Measurements from ENCODE around the gene AGPAT4.

Gene AGPAT4

DNA sequence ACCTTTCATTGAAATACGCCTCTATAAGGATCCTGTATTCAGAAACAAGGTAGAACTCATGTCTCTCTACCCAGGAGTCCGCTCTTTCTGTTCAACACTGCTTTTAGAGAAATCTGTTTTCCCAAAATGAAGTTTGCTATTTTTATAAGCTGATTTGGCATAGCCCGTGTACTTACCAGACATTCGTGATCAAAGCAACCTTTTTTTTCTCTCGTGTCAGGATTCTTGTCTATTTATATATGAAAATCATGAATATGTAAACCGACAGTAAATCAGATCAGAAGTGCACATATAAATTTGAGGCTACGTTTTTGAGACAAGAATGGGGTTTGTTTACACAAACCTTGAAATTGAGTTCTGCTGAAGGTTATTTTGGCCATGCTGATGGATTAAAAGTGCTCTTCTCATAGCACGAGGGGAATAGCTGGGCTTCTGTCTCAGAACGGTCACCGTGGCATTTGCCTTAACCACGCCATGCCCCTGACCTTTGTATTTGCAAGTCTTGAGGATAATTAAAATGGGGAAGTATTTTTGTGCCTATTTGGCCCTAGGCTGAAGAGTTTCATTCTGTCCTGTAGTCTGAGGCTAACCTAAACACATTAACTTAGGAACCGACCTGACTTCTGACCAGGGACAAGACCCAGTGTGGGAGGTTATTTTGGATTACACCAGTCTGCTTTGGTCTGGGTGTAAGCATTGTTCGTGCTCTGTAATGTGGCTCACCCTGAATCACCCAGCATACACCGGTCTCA lies 163.7 kb downstream of the AGPAT4 start:
- DNase-seq (ENCODE audit: low read depth in 2 of 2) = no peak

DNA sequence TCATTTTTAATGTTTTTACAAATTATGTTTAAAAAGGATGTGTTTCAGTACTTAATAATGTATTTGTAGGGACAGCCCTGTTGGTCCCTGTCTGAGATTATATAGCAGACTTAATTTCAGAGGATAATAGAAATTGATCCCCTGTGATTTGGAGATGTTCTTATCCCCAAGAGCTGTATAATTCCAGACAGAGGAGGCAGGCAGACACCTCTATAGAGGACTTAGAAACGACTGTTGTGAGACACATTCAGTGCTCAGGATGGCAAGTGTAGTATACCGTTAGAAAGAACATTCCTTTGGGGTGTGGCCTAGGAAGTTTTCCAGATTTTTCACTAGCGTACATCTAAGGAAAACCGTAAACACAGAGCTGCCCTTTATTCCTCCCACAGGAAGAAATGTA lies 164.5 kb downstream of the AGPAT4 start:
- no peak for DNase-seq (ENCODE audit: low read depth in 2 of 2)

DNA sequence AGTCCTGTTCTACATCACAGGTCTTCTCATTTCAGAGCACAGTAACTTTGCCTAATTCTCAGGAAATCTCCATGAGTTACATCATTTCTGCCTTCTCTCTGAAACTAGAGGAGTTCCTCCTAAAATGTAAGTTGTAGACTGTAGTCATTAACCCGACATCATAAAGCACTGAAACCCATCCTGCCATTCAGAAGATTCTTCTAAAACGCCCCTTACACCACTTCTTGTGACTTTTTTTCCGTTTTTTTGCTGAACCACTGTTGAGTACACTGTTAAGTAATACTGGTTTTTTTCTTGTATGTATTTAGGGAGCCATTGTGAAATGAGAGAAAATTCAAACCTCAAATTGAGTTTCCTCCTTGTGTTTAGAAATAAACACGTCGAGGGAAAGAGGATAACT lies 164.9 kb downstream of the AGPAT4 start:
- DNase-seq (ENCODE audit: low read depth in 2 of 2) = no peak

DNA sequence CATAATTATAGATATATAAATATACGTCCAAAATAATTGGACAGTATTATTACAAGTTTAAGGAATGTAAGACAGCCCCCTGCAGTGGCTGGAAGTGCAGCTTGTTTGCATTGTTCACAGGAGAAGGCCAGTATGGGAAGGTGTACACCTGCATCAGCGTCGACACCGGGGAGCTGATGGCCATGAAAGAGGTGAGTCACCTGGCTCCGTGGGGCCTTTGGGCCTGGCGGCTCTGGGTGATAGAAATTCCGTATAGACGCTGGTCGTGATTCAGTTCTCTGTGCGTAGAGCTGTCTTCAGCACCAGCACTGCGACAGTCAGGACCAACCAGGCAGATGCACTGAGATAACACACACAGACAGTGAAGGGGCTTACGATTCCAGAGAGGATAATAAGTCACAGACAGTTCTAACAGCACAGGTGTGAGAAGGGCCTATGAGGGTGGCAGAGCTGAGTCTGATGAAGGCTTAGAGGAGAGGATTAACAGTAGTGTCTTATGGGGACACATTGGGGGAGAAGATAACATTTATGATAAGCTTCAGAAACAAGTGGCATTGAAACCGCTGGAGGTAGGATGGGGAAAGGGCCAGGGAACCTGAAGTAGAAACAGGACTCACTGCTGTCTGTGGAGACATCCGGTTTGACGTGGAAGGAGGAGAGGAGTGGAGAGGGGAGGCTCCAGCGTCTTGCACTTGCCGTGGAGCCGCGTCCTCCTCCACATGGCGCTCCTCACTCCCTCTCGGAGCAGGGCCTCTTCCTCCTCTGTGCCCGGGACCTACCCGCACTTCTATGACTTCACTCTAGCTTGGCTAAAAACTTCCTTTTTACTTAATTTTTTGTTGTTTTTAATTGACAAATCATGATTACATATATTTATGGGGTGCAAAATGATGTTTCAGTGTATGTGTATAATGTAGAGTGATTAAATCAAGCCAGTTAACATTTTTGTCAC lies 165.8 kb downstream of the AGPAT4 start:
- no peak for DNase-seq (ENCODE audit: low read depth in 2 of 2)

DNA sequence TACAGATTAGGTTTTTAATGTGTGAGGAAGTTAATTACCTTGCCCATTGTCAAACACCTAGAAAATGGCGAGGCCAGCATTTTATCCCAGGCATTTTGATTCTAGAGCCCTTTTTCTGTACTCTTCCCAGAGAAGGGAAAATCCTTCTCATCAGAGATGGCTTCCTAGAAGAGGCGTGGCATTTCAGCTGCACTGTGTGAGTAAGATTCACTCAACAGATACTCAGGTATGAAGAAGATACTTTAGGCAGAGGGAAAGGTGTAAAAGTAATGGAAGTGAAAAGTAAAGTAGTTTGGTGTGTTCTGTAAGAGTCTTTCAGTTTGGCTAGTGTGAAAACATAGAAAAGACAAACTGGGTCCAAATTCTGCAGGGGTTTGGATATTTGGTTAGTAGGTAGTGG lies 168.5 kb downstream of the AGPAT4 start:
- no peak for DNase-seq (ENCODE audit: low read depth in 2 of 2)

DNA sequence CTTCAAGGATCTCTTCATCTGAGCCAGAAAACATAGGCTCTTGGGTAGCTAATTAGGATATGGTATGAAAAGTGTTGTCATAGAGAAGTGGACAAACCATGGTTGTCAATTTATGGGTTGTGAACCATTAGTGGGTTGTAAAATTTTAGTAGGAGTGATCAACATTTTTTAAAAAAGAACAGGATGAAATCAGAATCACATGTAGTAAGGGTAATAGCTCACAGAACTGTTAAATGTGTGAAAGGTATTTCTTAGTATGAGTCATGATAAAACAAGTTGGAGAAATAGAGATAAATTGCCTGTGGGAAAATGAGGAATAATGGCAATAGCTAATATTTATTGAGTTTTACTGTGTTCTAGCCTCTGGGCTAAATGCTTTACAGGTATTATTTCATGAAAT lies 168.9 kb downstream of the AGPAT4 start:
- no peak for DNase-seq (ENCODE audit: low read depth in 2 of 2)

DNA sequence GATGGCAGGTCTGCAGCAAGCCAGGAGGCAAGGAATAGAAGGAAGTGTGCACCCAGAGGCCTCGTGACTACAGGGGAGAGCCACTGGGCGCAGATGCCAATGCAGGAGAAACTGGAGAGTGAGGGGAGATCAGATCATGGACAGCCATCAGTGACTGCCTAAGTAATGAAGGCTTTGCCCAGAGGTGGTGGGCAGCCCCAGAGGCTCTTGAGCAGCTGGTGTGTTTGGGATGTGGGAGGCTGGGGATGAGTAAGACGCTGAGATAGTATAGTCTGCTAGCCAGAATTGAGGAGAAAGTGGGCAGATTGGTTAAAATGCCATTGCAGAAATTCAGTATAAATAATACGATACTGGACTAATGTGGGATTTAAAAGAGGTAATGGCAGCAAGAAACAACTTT lies 170.4 kb downstream of the AGPAT4 start:
- no peak for DNase-seq (ENCODE audit: low read depth in 2 of 2)

DNA sequence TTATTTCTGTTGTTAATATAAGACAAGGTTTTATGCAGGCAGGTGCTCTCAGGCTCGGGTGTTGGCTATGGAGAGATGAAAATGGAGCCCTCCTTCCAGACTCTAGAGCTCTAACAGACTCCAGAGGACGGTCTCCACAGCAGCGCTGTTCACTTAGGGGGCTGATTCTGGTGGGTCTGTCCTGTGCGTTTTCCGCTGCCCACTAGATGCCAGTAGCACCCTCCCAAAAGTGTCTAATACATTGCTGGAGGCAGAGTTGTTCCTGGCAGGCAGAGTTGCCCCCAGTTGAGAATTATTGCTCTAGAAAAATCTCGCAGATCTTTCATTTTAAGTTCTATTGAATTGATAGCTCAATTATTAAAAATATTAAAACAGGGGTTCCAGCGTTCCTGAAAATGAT lies 172.3 kb downstream of the AGPAT4 start:
- no peak for DNase-seq (ENCODE audit: low read depth in 2 of 2)

DNA sequence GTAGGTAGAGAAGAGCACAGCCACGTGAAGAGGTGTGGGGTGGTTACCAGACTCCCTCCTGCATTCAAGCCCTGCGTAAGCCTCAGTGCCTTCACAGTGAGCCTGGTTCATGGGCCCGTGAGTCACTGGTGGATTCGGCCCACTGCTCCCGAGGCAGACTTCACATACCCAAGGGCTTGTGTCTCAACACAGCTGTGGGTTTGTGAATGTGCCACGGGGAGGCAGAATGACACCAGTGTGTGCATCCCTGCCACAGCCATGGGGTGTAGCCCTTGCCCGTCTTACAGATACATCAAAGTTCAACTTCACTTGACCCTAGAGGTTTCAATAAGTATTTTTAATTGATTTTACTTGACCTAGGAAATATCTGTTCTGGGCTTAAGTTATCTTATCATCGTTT lies 173.8 kb downstream of the AGPAT4 start:
- DNase-seq (ENCODE audit: low read depth in 2 of 2) = no peak

DNA sequence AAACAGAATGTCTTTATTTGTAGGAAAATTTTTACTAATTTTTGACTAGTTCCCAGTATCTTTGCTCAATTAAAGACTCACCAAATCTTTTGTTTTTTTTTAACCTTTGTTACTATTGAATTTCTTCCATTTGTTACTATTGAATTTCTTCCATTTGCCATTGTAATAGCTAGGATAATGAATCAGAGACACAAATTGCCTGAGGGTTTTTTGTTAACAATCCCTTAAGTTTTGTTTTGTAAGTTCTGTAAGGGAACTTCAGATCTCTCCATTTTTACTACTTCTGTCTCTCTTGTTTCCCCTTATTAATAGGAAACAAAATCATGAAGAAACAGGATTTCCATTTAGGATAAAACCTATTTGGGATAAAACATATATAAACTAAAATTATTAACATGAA lies 177.9 kb downstream of the AGPAT4 start:
- no peak for DNase-seq (ENCODE audit: low read depth in 2 of 2)

DNA sequence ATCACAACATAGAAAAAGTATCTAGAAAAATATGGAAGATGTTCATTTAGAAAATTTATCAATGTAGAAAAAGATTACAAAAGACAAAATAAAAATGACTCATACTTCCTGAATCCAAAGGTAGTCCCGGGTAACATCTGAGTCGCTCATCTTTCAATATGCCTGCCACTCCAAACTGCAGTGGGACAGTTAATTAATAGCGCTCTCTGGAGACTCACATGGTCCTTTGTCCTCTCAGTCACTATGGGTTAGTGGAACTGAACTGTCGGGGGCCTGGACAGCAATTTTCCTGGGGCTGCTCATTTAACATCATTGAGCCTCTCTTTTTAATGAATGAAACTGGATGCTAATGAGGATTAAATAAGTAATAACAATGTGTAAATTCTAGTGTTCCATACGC lies 178.9 kb downstream of the AGPAT4 start:
- no peak for DNase-seq (ENCODE audit: low read depth in 2 of 2)

DNA sequence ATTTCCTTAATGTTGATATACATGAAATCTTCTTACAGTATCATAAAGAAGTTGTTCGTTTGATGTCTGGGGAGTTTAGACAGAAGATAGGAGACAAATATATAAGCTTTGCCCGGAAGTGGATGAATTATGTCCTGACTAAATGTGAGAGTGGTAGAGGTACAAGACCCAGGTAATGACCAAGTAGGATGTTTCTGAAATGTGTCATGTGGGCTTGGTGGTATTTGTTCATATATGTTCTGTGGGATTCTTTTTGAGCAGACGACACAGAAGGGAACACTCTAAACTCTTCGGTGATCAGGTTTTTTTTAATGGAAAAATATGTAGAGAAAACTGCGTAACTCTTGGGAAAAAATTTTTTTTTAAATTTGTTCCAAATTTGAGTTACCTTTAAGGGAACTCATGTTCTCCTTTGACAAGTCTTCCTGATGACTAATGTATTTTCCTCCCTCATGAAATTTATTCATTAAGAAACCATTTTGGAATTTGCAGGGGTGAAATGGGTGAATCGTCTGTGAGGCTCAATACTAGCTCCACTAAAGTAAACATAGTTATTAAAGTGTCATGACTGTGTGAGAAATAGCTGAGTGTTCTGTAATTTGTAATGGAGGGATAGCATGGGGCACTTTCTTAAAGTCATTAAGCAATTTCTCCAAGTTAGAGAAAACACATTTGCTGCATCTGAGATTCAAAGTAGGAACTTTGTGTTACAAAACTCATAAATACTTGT lies 181.7 kb downstream of the AGPAT4 start:
- DNase-seq (ENCODE audit: low read depth in 2 of 2) = no peak

DNA sequence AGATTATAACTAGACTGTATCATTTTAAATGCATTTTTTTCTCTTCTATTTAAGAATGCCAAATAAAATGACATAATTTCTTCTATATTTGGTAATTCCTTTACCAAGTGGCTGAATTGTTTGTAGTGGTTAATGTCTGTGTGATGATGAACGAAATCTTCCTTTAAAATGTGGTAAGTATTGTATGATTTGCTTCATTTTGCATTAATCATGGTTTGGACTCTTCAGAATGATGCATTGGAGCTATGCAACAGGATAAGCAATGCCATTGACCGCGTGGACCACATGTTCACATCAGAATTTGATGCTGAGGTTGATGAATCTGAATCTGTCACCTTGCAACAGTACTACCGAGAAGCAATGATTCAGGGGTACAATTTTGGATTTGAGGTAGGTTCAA lies 182.7 kb downstream of the AGPAT4 start:
- no peak for DNase-seq (ENCODE audit: low read depth in 2 of 2)

DNA sequence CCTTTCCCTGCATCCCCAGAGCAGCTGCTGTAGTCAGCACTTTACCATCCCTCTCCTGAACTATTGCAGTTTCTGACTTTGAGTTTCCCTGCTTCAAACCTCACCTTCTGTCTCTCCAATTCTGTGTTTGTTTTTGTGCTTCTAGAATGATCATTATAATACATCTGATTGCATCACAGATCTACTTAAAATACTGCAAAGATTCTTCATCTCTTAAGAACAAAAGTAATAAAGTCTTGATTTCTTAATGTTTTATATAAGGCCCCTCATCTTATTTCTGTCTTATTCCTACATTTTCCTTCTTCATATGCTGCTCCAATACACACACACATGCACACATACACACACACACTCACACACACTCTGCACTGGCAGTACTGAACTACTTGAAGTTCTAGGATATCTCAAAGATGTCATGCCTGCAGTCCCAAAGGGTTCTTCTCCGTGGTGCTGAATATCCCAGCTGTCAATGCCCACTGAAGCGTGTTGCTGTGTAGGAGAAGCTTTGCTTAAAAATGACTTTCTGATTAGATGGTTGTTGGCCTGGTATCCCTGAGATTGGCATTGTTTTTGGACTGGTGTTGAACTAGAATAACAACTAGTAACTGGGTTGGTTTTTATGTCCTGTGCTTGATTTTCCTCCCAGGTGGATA lies 185.1 kb downstream of the AGPAT4 start:
- no peak for DNase-seq (ENCODE audit: low read depth in 2 of 2)

DNA sequence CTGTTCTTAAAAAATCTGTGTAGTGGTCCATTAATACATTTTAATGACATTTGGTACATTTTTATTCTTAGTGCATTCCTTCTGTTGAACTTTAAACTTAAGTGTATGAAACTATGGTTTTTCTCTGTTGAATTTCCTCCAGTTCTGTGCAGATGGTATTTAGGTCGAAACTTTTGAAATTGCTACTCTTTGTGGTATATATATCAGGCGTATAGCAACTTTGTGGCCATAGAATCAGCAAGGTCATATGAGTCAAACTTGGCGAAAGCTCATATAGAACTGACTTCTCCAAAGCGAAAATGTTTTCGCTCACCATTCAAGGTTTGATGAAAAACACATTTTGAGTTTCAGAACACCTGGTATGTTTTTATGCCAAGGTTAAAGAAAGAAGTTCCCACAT lies 188.6 kb downstream of the AGPAT4 start:
- no peak for DNase-seq (ENCODE audit: low read depth in 2 of 2)

DNA sequence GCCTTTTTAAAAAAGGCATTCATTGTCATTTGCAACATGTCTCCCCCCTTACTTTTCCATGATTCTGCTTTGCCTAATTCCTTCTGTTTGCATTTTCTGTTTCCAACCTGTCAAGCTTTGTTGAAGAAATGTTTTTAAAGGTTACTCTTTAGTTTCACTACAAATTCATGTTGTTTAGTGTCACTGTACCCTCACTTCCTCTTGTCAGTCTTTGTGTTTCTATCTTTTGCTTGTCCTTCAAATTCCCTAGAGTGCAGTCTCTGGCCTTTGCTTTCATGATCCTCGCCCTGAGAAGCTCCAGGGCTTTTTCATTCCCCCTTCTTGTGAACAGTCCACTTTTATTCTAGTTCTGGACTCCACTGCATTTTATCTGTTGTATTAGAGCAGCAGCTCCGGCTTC lies 191.6 kb downstream of the AGPAT4 start:
- DNase-seq (ENCODE audit: low read depth in 2 of 2) = no peak

DNA sequence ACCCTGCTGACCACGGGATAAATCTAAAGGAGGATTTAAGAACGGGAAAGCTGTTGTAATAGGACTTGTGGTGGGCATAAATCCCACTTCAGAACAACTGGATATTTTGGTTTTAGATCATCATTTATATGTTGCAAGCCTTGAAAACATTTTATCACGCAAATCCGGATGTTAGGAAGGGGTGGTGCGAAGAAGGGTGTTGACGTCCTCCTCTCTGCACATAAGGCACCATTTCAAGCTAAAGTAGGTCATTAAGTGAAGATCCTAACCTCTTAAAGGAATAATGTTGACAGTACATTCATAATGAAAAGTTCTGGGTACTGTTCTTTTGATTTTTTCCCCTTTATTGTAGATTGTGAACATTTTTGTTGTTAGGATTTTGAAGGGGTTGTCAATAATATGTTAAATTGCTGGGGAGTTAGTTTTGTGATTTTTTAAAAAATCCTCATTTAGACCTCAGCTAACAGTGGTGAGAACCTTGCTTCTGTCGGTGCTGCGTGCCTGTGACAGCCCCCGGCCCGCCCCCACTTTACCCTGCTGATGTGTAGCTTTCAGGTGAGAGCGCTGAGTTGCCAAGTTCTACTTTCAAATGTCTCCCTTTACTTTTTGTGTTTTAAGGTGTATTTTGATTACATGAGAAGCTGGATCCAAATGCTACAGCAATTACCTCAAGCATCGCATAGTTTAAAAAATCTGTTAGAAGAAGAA lies 193.4 kb downstream of the AGPAT4 start:
- DNase-seq (ENCODE audit: low read depth in 2 of 2) = no peak

Measured in stimulated activated CD8-positive, alpha-beta memory T cell treated with anti-CD3 and anti-CD28 coated beads, Interleukin-15, amount 100 ng/mL, for 4 hours (primary cell).